Measurements from ENCODE around the gene KDM5D.

GRCh38 chrY:19680821-19681220 lies 63.7 kb downstream of the KDM5D start:
- no peak for TF ChIP-seq ZFP3 (CRISPR knock-in tag; IDR thresholded peaks at IDR 0.05)
- TF ChIP-seq CREB5 (CRISPR knock-in tag; IDR thresholded peaks at IDR 0.05; ENCODE audit: low read depth), result no peak
- TF ChIP-seq PATZ1 (CRISPR knock-in tag; IDR thresholded peaks at IDR 0.05; ENCODE audit: borderline replicate concordance), result no peak
- TF ChIP-seq PPARA (CRISPR knock-in tag; IDR thresholded peaks at IDR 0.05; ENCODE audit: borderline replicate concordance), result no peak
- no peak for TF ChIP-seq ISL1 (CRISPR knock-in tag; IDR thresholded peaks at IDR 0.05)
- TF ChIP-seq POU6F1 (CRISPR knock-in tag; IDR thresholded peaks at IDR 0.05; ENCODE audit: borderline replicate concordance, low read depth), result no peak
- TF ChIP-seq ARNTL (CRISPR knock-in tag; IDR thresholded peaks at IDR 0.05; ENCODE audit: borderline replicate concordance, low read depth), result no peak
- TF ChIP-seq ZFP30 (CRISPR knock-in tag; IDR thresholded peaks at IDR 0.05), result no peak
- TF ChIP-seq TCF4 (CRISPR knock-in tag; IDR thresholded peaks at IDR 0.05; ENCODE audit: borderline replicate concordance), result no peak

Measured in SK-N-SH treated with all-trans-retinoic acid at 6 μM for 48 hours (cell line).